HG02759 (cell line): ENCODE measurements around the gene EML4.
"Not testable (repeated sequence)": the region's sequence is repeated elsewhere in the genome, so short reads cannot be mapped to it uniquely, and the experiment has no call there.

Experiments used
- ATAC-seq: cut with Tn5 transposase; IDR thresholded peaks from one replicate; pipeline ENCODE4 v1.9.1; 2021; ENCODE audit warnings: mild to moderate bottlenecking, moderate library complexity; ENCODE audit not compliant: unreplicated experiment

Gene EML4

GRCh38 chr2:42372474-42373200 lies 203.5 kb downstream of the EML4 start:
- ATAC-seq: no peak

GRCh38 chr2:42376758-42377157 lies 207.6 kb downstream of the EML4 start:
- ATAC-seq: no peak

DNA sequence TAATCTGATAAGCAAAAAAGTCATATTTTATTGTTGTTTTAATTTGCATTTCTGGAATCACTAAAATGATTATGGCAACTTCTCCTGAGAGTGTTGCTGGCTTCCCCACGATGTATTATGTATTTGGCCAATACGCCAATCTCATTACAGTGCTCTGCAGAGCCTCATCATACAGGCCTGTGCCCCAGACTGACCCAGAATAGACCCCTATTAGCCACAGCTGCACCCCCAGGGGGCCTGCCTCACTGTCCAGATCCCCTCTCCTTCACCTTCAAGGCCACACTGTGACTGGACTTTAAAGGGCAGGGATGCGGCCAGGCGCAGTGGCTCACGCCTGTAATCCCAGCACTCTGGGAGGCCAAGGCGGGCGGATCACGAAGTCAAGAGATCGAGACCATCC lies 209.3 kb downstream of the EML4 start:
- no peak for ATAC-seq

DNA sequence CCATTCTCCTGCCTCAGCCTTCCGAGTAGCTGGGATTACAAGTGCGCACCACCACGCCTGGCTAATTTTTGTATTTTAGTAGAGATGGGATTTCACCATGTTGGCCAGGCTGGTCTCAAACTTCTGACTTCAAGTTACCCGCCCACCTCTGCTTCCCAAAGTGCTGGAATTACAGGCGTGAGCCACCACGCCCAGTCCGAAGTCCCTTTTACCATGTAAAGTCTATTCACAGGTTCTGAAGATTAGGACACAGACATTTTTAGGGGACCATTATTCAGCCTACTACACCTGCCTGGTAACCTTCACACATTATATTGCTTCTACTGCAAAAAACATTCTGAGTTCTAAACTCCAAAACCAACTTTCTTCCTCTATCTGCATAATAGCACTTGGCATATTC lies 210.9 kb downstream of the EML4 start:
- ATAC-seq: not testable (repeated sequence)

DNA sequence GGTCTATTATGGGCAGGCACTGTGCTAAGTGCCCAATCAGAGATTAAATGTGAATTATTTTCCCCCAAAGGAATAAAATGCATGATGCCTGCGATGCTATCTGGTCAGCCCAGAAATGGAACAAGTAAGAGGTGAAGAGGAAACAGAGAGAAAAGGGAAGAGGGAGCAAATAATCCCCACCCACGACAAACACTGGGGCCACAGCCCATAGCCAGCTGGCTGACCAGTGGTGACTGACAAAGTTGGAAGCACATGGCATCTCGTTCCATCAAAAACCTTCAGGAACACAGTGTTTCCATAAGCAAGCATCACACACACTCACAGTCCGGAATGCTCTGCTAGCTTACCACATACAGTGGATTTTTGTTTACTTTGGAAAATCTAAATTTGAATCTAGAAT lies 213.0 kb downstream of the EML4 start:
- ATAC-seq: no peak
